Measurements from ENCODE around the gene TTC6.

The TTC6 gene

GRCh38 chr14:37617864-37618365 lies 22.5 kb downstream of the TTC6 start:
- Histone ChIP-seq H3K4me1 (ENCODE audit: control insufficient read depth in 1 of 2, insufficient read depth in 2 of 2, low read length in 2 of 2) (peaks cover 0 to 10% of the 10 kb centered on the region in 2 donors), H3K9me3 (ENCODE audit: control insufficient read depth in 1 of 2, low read length in 2 of 2) (peaks cover 11 to 16% of the 10 kb centered on the region in 2 donors), H3K27me3 (ENCODE audit: low read depth, low read length) (peaks cover 4% of the 10 kb centered on the region), H3K36me3 (ENCODE audit: control insufficient read depth in 1 of 2, insufficient read depth in 2 of 2, low read length in 2 of 2) (no peaks in the 10 kb centered on the region), H3K4me3 (ENCODE audit: low read depth in 1 of 2, low read length in 2 of 2) (no peak overlapping the region), H3K27ac (ENCODE audit: low read length) (no peak overlapping the region)

GRCh38 chr14:37618498-37619028 lies 23.1 kb downstream of the TTC6 start:
- Histone ChIP-seq H3K27ac (ENCODE audit: low read length) (no peak overlapping the region), H3K27me3 (ENCODE audit: low read depth, low read length) (peaks cover 4% of the 10 kb centered on the region), H3K4me3 (ENCODE audit: low read depth in 1 of 2, low read length in 2 of 2) (no peak overlapping the region), H3K36me3 (ENCODE audit: control insufficient read depth in 1 of 2, insufficient read depth in 2 of 2, low read length in 2 of 2) (no peaks in the 10 kb centered on the region), H3K4me1 (ENCODE audit: control insufficient read depth in 1 of 2, insufficient read depth in 2 of 2, low read length in 2 of 2) (peaks cover 0 to 10% of the 10 kb centered on the region in 2 donors), H3K9me3 (ENCODE audit: control insufficient read depth in 1 of 2, low read length in 2 of 2) (peaks cover 11 to 13% of the 10 kb centered on the region in 2 donors)

- Histone ChIP-seq H3K9me3 (ENCODE audit: control insufficient read depth in 1 of 2, low read length in 2 of 2) (peaks cover 5 to 7% of the 10 kb centered on the region in 2 donors), H3K27ac (ENCODE audit: low read length) (no peak overlapping the region), H3K36me3 (ENCODE audit: control insufficient read depth in 1 of 2, insufficient read depth in 2 of 2, low read length in 2 of 2) (no peaks in the 10 kb centered on the region), H3K27me3 (ENCODE audit: low read depth, low read length) (peaks cover 4% of the 10 kb centered on the region), H3K4me3 (ENCODE audit: low read depth in 1 of 2, low read length in 2 of 2) (no peak overlapping the region), H3K4me1 (ENCODE audit: control insufficient read depth in 1 of 2, insufficient read depth in 2 of 2, low read length in 2 of 2) (peaks cover 0 to 10% of the 10 kb centered on the region in 2 donors)
Observed at GRCh38 chr14:37620856-37621255, 25.4 kb downstream of the TTC6 start.

- Histone ChIP-seq H3K27me3 (ENCODE audit: low read depth, low read length) (peaks cover 4% of the 10 kb centered on the region), H3K36me3 (ENCODE audit: control insufficient read depth in 1 of 2, insufficient read depth in 2 of 2, low read length in 2 of 2) (no peaks in the 10 kb centered on the region), H3K4me1 (ENCODE audit: control insufficient read depth in 1 of 2, insufficient read depth in 2 of 2, low read length in 2 of 2) (peaks cover 0 to 10% of the 10 kb centered on the region in 2 donors), H3K9me3 (ENCODE audit: control insufficient read depth in 1 of 2, low read length in 2 of 2) (no peaks in the 10 kb centered on the region), H3K4me3 (ENCODE audit: low read depth in 1 of 2, low read length in 2 of 2) (peak overlapping the region in 1 of 2 donors; percentile 60), H3K27ac (ENCODE audit: low read length) (no peak overlapping the region)
Observed at GRCh38 chr14:37622231-37622923, 26.9 kb downstream of the TTC6 start.

- H3K4me3 ChIP-seq (ENCODE audit: low read depth in 1 of 2, low read length in 2 of 2): no peak overlapping the region
- no peaks in the 10 kb centered on the region for H3K36me3 ChIP-seq (ENCODE audit: control insufficient read depth in 1 of 2, insufficient read depth in 2 of 2, low read length in 2 of 2)
- H3K4me1 ChIP-seq (ENCODE audit: control insufficient read depth in 1 of 2, insufficient read depth in 2 of 2, low read length in 2 of 2): peaks cover 0 to 10% of the 10 kb centered on the region in 2 donors
- no peak overlapping the region for H3K27ac ChIP-seq (ENCODE audit: low read length)
- H3K27me3 ChIP-seq (ENCODE audit: low read depth, low read length): peaks cover 4% of the 10 kb centered on the region
- H3K9me3 ChIP-seq (ENCODE audit: control insufficient read depth in 1 of 2, low read length in 2 of 2): peaks cover 0 to 1% of the 10 kb centered on the region in 2 donors
Observed at GRCh38 chr14:37623426-37623951, 28.1 kb downstream of the TTC6 start.

- H3K27ac ChIP-seq (ENCODE audit: low read length): no peak overlapping the region
- H3K36me3 ChIP-seq (ENCODE audit: control insufficient read depth in 1 of 2, insufficient read depth in 2 of 2, low read length in 2 of 2): no peaks in the 10 kb centered on the region
- H3K9me3 ChIP-seq (ENCODE audit: control insufficient read depth in 1 of 2, low read length in 2 of 2): peaks cover 0 to 2% of the 10 kb centered on the region in 2 donors
- no peak overlapping the region for H3K4me3 ChIP-seq (ENCODE audit: low read depth in 1 of 2, low read length in 2 of 2)
- peaks cover 0 to 10% of the 10 kb centered on the region in 2 donors for H3K4me1 ChIP-seq (ENCODE audit: control insufficient read depth in 1 of 2, insufficient read depth in 2 of 2, low read length in 2 of 2)
- H3K27me3 ChIP-seq (ENCODE audit: low read depth, low read length): peaks cover 4% of the 10 kb centered on the region
Observed at GRCh38 chr14:37623971-37624370, 28.5 kb downstream of the TTC6 start.

GRCh38 chr14:37625597-37626595 lies 30.5 kb downstream of the TTC6 start:
- Histone ChIP-seq H3K9me3 (ENCODE audit: control insufficient read depth in 1 of 2, low read length in 2 of 2) (peaks cover 0 to 7% of the 10 kb centered on the region in 2 donors), H3K4me3 (ENCODE audit: low read depth in 1 of 2, low read length in 2 of 2) (no peak overlapping the region), H3K36me3 (ENCODE audit: control insufficient read depth in 1 of 2, insufficient read depth in 2 of 2, low read length in 2 of 2) (no peaks in the 10 kb centered on the region), H3K27ac (ENCODE audit: low read length) (no peak overlapping the region), H3K27me3 (ENCODE audit: low read depth, low read length) (peaks cover 4% of the 10 kb centered on the region), H3K4me1 (ENCODE audit: control insufficient read depth in 1 of 2, insufficient read depth in 2 of 2, low read length in 2 of 2) (peaks cover 0 to 10% of the 10 kb centered on the region in 2 donors)

- Histone ChIP-seq H3K27me3 (ENCODE audit: low read depth, low read length) (no peaks in the 10 kb centered on the region), H3K9me3 (ENCODE audit: control insufficient read depth in 1 of 2, low read length in 2 of 2) (peaks cover 0 to 4% of the 10 kb centered on the region in 2 donors), H3K36me3 (ENCODE audit: control insufficient read depth in 1 of 2, insufficient read depth in 2 of 2, low read length in 2 of 2) (no peaks in the 10 kb centered on the region), H3K27ac (ENCODE audit: low read length) (no peak overlapping the region), H3K4me3 (ENCODE audit: low read depth in 1 of 2, low read length in 2 of 2) (no peak overlapping the region), H3K4me1 (ENCODE audit: control insufficient read depth in 1 of 2, insufficient read depth in 2 of 2, low read length in 2 of 2) (no peaks in the 10 kb centered on the region)
Observed at GRCh38 chr14:37637341-37637740, 41.9 kb downstream of the TTC6 start.

- H3K4me1 ChIP-seq (ENCODE audit: control insufficient read depth in 1 of 2, insufficient read depth in 2 of 2, low read length in 2 of 2): no peaks in the 10 kb centered on the region
- H3K27me3 ChIP-seq (ENCODE audit: low read depth, low read length): no peaks in the 10 kb centered on the region
- H3K9me3 ChIP-seq (ENCODE audit: control insufficient read depth in 1 of 2, low read length in 2 of 2): no peaks in the 10 kb centered on the region
- no peak overlapping the region for H3K27ac ChIP-seq (ENCODE audit: low read length)
- H3K36me3 ChIP-seq (ENCODE audit: control insufficient read depth in 1 of 2, insufficient read depth in 2 of 2, low read length in 2 of 2): no peaks in the 10 kb centered on the region
- no peak overlapping the region for H3K4me3 ChIP-seq (ENCODE audit: low read depth in 1 of 2, low read length in 2 of 2)
Observed at GRCh38 chr14:37638599-37638998, 43.2 kb downstream of the TTC6 start.

- H3K27me3 ChIP-seq (ENCODE audit: low read depth, low read length): no peaks in the 10 kb centered on the region
- H3K27ac ChIP-seq (ENCODE audit: low read length): no peak overlapping the region
- H3K4me3 ChIP-seq (ENCODE audit: low read depth in 1 of 2, low read length in 2 of 2): no peak overlapping the region
- H3K9me3 ChIP-seq (ENCODE audit: control insufficient read depth in 1 of 2, low read length in 2 of 2): no peaks in the 10 kb centered on the region
- no peaks in the 10 kb centered on the region for H3K4me1 ChIP-seq (ENCODE audit: control insufficient read depth in 1 of 2, insufficient read depth in 2 of 2, low read length in 2 of 2)
- H3K36me3 ChIP-seq (ENCODE audit: control insufficient read depth in 1 of 2, insufficient read depth in 2 of 2, low read length in 2 of 2): no peaks in the 10 kb centered on the region
Observed at GRCh38 chr14:37641117-37641516, 45.7 kb downstream of the TTC6 start.

- Histone ChIP-seq H3K4me3 (ENCODE audit: low read depth in 1 of 2, low read length in 2 of 2) (no peak overlapping the region), H3K36me3 (ENCODE audit: control insufficient read depth in 1 of 2, insufficient read depth in 2 of 2, low read length in 2 of 2) (no peaks in the 10 kb centered on the region), H3K27me3 (ENCODE audit: low read depth, low read length) (no peaks in the 10 kb centered on the region), H3K27ac (ENCODE audit: low read length) (no peak overlapping the region), H3K4me1 (ENCODE audit: control insufficient read depth in 1 of 2, insufficient read depth in 2 of 2, low read length in 2 of 2) (no peaks in the 10 kb centered on the region), H3K9me3 (ENCODE audit: control insufficient read depth in 1 of 2, low read length in 2 of 2) (no peaks in the 10 kb centered on the region)
Observed at GRCh38 chr14:37642125-37642524, 46.7 kb downstream of the TTC6 start.
